Colonic mucosa (tissue), 4 donors: Measurements from ENCODE around the gene ZNF689. TPM values are rescaled to one million over a fixed set of nuclear protein-coding genes. Genes with fewer than 3 reads are reported as not detected.

Source experiments
- DNase-seq: peaks from one replicate; pipeline ENCODE4 v3.0.0-alpha.2; 2020
- H3K27ac ChIP-seq: fragments of 200-600 bp; one replicate; pipeline ENCODE4 v1.8.0; 2021
- H3K27me3 ChIP-seq: fragments of 200-600 bp; one replicate; pipeline ENCODE4 v1.8.0; 2021
- H3K36me3 ChIP-seq: fragments of 200-600 bp; one replicate; pipeline ENCODE4 v1.8.0; 2021
- H3K4me1 ChIP-seq: fragments of 200-600 bp; one replicate; pipeline ENCODE4 v1.8.0; 2021; ENCODE audit warnings: mild to moderate bottlenecking
- H3K4me3 ChIP-seq: fragments of 200-600 bp; one replicate; pipeline ENCODE4 v1.8.0; 2021
- H3K9ac ChIP-seq, 2 donors: one replicate each; pipeline ENCODE4 v1.7.0; 2013; ENCODE audit warnings: control low read depth in 2 of 2, low read depth in 2 of 2, low read length in 2 of 2
- H3K9me3 ChIP-seq: fragments of 200-600 bp; one replicate; pipeline ENCODE4 v1.8.0; 2021
- intact Hi-C: fragments of 100-400 bp; cut with DNase I; formaldehyde crosslinking; loops from one replicate; pipeline ENCODE4 v1.14.1; 2022
- total RNA-seq, 2 donors: library from RNA; stranded (reverse); fragmentation: NEBNext Ultra II Directional in 1 of 2; extraction: Animal tissue kit (Norgen Biotek cat#: 25700) in 1 of 2; gene quantifications; one replicate each; pipeline ENCODE4 v1.2.1, GENCODE V29; 2021
- TF ChIP-seq, protein P1 (sequence below): fragments of 200-600 bp; IDR thresholded peaks from one replicate; pipeline ENCODE4 v1.8.0; 2022; ENCODE audit warnings: antibody characterized with exemption, mild to moderate bottlenecking
- donor health status: healthy.
- donor health status: DM: no; HTN: no; CAD: no.
- donor health status: DM: no; HTN: no; CAD: no.

The ZNF689 gene
- total RNA-seq, 2 donors from 2014 or later, result 6.8 to 7.0 TPM

DNA sequence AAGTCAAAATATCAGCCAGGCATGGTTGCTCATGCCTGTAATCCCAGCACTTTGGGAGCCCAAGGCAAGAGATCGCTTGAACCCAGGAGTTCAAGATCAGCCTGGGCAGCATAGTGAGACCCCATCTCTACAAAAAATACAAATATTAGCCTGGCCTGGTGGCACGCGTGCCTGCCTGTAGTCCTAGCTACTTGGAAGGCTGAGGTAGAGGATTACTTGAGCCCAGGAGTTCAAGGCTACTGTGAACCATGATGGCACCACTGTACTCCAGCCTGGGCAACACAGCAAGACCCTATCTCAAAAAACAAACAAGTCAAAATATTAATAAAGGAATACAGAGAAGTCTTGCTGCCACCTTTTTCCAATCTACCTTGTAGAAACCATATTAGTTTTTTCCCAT is 4.2 kb downstream of the ZNF689 start:
- H3K27me3 ChIP-seq, result no peaks in the 10 kb centered on the region
- H3K27ac ChIP-seq, result no peak overlapping the region
- intact Hi-C loops, result loop anchor here (10.0 kb wide), 1 partner anchor 181 kb away; no protein-coding TSS in a partner anchor
- H3K4me1 ChIP-seq, result peaks cover 6% of the 10 kb centered on the region
- DNase-seq, result no peak
- peaks cover 4% of the 10 kb centered on the region for H3K36me3 ChIP-seq
- TF ChIP-seq, protein P1, sequence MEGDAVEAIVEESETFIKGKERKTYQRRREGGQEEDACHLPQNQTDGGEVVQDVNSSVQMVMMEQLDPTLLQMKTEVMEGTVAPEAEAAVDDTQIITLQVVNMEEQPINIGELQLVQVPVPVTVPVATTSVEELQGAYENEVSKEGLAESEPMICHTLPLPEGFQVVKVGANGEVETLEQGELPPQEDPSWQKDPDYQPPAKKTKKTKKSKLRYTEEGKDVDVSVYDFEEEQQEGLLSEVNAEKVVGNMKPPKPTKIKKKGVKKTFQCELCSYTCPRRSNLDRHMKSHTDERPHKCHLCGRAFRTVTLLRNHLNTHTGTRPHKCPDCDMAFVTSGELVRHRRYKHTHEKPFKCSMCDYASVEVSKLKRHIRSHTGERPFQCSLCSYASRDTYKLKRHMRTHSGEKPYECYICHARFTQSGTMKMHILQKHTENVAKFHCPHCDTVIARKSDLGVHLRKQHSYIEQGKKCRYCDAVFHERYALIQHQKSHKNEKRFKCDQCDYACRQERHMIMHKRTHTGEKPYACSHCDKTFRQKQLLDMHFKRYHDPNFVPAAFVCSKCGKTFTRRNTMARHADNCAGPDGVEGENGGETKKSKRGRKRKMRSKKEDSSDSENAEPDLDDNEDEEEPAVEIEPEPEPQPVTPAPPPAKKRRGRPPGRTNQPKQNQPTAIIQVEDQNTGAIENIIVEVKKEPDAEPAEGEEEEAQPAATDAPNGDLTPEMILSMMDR, result no peak
- H3K9ac ChIP-seq, result no peak overlapping the region
- H3K4me3 ChIP-seq, result no peak overlapping the region
- no peaks in the 10 kb centered on the region for H3K9me3 ChIP-seq

DNA sequence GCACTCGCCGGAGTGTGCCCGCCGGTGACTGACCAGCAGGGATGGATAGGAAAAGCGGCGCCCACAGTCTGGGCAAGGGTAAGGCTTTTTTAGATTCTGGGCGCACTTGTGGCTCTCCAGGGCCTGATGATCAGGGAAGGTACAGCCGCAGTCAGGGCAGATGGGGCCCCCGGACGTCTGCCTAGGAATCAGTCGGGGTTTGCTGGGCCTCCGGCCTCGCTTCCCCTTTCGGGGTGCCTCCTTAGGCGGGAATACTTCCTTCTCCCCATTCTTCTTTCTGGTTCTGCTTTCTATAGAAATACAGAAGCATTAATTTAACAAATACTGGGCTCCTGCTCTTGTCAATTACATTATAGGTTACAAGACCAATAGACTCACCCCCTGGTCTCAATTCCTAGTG is 5.0 kb downstream of the ZNF689 start:
- DNase-seq, result no peak
- H3K9ac ChIP-seq, result no peak overlapping the region
- intact Hi-C loops, result loop anchor here (10.0 kb wide), 1 partner anchor 180 kb away; no protein-coding TSS in a partner anchor
- no peak overlapping the region for H3K27ac ChIP-seq
- no peak overlapping the region for H3K4me3 ChIP-seq
- no peaks in the 10 kb centered on the region for H3K27me3 ChIP-seq
- H3K4me1 ChIP-seq, result peaks cover 6% of the 10 kb centered on the region
- TF ChIP-seq, protein P1, result no peak
- peaks cover 4% of the 10 kb centered on the region for H3K36me3 ChIP-seq
- H3K9me3 ChIP-seq, result no peaks in the 10 kb centered on the region

DNA sequence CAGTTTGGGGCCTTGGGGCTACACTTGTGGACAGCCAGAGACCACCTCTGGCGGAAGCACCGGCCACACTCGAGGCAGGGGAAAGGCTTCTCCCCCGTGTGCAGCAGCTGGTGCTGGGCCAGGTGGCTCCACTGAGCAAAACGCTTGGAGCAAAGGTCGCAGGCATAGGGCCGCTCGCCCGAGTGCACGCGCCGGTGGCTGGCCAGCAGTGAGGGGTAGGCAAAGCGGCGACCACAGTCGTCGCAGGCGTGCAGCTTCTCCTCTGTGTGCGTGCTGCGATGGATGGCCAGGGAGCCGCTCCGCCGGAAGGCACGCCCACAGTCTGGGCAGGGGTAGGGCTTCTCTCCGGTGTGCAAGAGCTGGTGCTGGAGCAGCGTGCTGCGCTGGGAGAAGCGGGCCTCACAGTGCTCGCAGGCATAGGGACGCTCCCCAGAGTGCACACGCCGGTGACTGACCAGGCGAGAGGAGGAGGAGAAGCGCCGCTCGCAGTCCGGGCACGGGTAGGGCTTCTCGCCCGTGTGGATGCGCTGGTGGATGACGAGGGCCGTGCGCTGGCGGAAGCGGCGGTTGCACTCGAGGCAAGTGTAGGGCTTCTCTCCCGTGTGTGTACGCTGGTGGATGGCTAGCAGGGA is 5.8 kb downstream of the ZNF689 start:
- H3K27ac ChIP-seq, result no peak overlapping the region

DNA sequence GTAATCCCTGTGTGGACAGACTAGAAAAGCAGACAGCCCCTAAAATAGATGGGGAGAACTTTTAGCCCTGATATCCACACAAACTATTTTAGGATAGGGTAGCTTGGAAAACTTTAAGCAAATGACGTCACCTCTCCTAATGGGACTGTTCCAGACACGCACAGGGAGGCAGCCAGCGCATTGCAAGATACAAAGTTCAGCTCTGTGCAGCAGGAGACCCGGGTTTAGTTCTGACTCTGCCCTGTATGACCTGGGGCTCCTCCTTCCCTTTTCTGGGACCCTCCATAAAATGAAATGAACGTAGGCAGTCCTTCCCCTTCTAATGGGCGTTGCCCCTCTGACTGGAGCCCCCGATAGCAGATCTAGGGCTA is 6.3 kb downstream of the ZNF689 start:
- no peak overlapping the region for H3K4me3 ChIP-seq
- no peaks in the 10 kb centered on the region for H3K27me3 ChIP-seq
- TF ChIP-seq, protein P1, result no peak
- H3K9me3 ChIP-seq, result no peaks in the 10 kb centered on the region
- H3K4me1 ChIP-seq, result peaks cover 1% of the 10 kb centered on the region
- H3K36me3 ChIP-seq, result peaks cover 4% of the 10 kb centered on the region
- intact Hi-C loops, result loop anchor here (10.0 kb wide), 1 partner anchor 179 kb away; no protein-coding TSS in a partner anchor
- DNase-seq, result no peak
- no peak overlapping the region for H3K27ac ChIP-seq
- no peak overlapping the region for H3K9ac ChIP-seq

More for the DNA sequence above, 5.8 kb downstream of the ZNF689 start:
- H3K27me3 ChIP-seq, result no peaks in the 10 kb centered on the region
- H3K4me1 ChIP-seq, result peaks cover 6% of the 10 kb centered on the region
- TF ChIP-seq, protein P1, result no peak
- no peak overlapping the region for H3K9ac ChIP-seq
- DNase-seq, result no peak
- intact Hi-C loops, result loop anchor here (10.0 kb wide), 1 partner anchor 180 kb away; no protein-coding TSS in a partner anchor
- no peaks in the 10 kb centered on the region for H3K9me3 ChIP-seq
- peaks cover 4% of the 10 kb centered on the region for H3K36me3 ChIP-seq
- H3K4me3 ChIP-seq, result no peak overlapping the region

DNA sequence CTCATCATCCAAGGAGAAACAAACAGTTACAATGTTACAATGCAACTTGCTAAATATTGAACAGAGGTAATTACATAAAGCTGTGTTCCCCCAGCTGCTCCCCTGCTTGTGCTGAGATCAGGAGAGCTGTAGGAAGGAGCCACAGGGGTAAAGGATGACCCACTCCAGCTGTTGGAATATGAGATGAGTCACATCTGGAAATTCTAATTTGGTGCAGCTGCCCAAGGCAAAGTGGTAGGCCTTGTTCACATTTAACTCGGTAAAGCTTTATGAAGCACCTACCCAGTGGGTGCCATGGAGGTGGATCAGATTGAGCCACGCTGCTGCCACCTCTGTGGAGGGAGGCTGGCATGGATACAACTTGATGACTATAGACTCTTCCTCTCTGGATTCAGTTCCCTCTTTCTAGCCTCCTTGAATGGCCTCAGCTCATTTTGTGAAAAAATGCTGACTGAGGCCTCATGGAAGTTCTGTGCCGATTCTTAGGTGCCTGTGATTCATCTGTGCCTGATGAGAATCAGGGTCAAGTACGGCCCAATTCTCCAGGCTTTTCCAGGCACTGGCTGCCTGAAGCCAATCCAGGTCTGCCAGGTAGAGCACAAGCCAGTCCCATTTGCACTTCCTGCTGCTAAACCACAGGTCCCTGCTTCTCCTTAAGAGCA is 7.4 kb downstream of the ZNF689 start:
- Histone ChIP-seq H3K9ac (no peak overlapping the region), H3K36me3 (peaks cover 4% of the 10 kb centered on the region), H3K9me3 (no peaks in the 10 kb centered on the region), H3K27me3 (no peaks in the 10 kb centered on the region), H3K27ac (no peak overlapping the region), H3K4me1 (no peaks in the 10 kb centered on the region), H3K4me3 (no peak overlapping the region)
- TF ChIP-seq, protein P1, result no peak
- DNase-seq, result no peak
- intact Hi-C loops, result loop anchor here (10.0 kb wide), 1 partner anchor 178 kb away; no protein-coding TSS in a partner anchor
